HepG2 (cell line): ENCODE measurements around the gene TMEM219. TPM values are rescaled to one million over a fixed set of nuclear protein-coding genes. Genes with fewer than 3 reads are reported as not detected.

Source experiments
- CREM ChIP-seq, 2 experiments: sonication (generic) in 1 of 2; formaldehyde crosslinking in 1 of 2; IDR thresholded peaks; 2 replicates each; pipeline versions ENCODE4 v1.4.0 to v1.6.1; 2016 to 2020; ENCODE audit warnings: antibody characterized with exemption in 1 of 2, mild to moderate bottlenecking in 1 of 2, missing genetic modification reagents in 1 of 2
- ERF ChIP-seq: IDR thresholded peaks from 2 replicates; pipeline ENCODE4 v1.6.1; 2018; ENCODE audit warnings: missing biosample characterization, missing genetic modification reagents
- GLI4 ChIP-seq: sonication (generic); formaldehyde crosslinking; IDR thresholded peaks from 2 replicates; pipeline ENCODE4 v1.5.1; 2020; ENCODE audit warnings: missing genetic modification reagents, mild to moderate bottlenecking, moderate library complexity, borderline replicate concordance
- HNF4G ChIP-seq, 2 experiments: sonication (generic) in 1 of 2; formaldehyde crosslinking in 1 of 2; IDR thresholded peaks; 2 replicates each; pipeline versions ENCODE4 v1.4.0 to v1.6.1; 2011 to 2020; ENCODE audit warnings: borderline replicate concordance in 2 of 2, low read depth in 2 of 2, mild to moderate bottlenecking in 2 of 2, low read length in 1 of 2, missing genetic modification reagents in 1 of 2, moderate library complexity in 1 of 2
- RCOR2 ChIP-seq: IDR thresholded peaks from 2 replicates; pipeline ENCODE4 v1.6.1; 2016; ENCODE audit warnings: missing biosample characterization, missing genetic modification reagents
- SMAD9 ChIP-seq: sonication (generic); formaldehyde crosslinking; IDR thresholded peaks from 2 replicates; pipeline ENCODE4 v1.5.1; 2020; ENCODE audit warnings: mild to moderate bottlenecking, missing genetic modification reagents
- STAT6 ChIP-seq: sonication (generic); formaldehyde crosslinking; IDR thresholded peaks from 2 replicates; pipeline ENCODE4 v1.4.0; 2020; ENCODE audit warnings: missing genetic modification reagents, mild to moderate bottlenecking, borderline replicate concordance
- ZC3H13 ChIP-seq: sonication (generic); formaldehyde crosslinking; IDR thresholded peaks from 2 replicates; pipeline ENCODE4 v1.8.1; 2023; ENCODE audit warnings: mild to moderate bottlenecking, missing genetic modification reagents, moderate library complexity
- ZEB1 ChIP-seq: IDR thresholded peaks from 2 replicates; pipeline ENCODE4 v1.6.1; 2012; ENCODE audit warnings: mild to moderate bottlenecking, low read depth, inconsistent platforms; ENCODE audit not compliant: insufficient replicate concordance
- ZFP91 ChIP-seq: sonication (generic); formaldehyde crosslinking; IDR thresholded peaks from 2 replicates; pipeline ENCODE4 v1.9.0; 2022; ENCODE audit warnings: missing genetic modification reagents, mild to moderate bottlenecking, borderline replicate concordance
- ZNF292 ChIP-seq: sonication (generic); formaldehyde crosslinking; IDR thresholded peaks from 2 replicates; pipeline ENCODE4 v1.8.1; 2022; ENCODE audit warnings: mild to moderate bottlenecking, low read depth, missing genetic modification reagents, borderline replicate concordance
- ZNF572 ChIP-seq: sonication (generic); formaldehyde crosslinking; IDR thresholded peaks from 2 replicates; pipeline ENCODE4 v1.5.1; 2020; ENCODE audit warnings: mild to moderate bottlenecking, missing genetic modification reagents
- ZNF598 ChIP-seq: sonication (generic); formaldehyde crosslinking; IDR thresholded peaks from 2 replicates; pipeline ENCODE4 v1.5.1; 2020; ENCODE audit warnings: mild to moderate bottlenecking, missing genetic modification reagents, borderline replicate concordance
- polyA plus RNA-seq, 8 experiments: library from polyadenylated mRNA; depleted of rRNA in 3 of 8; stranded (reverse) in 7 of 8; unstranded in 1 of 8; fragments of >200 nt; fragmentation: Illumina TruSeq in 4 of 8; extraction: Trizol in 4 of 8; gene quantifications; 2 replicates each; pipeline versions ENCODE4 v1.2.1 to v1.2.3, GENCODE V29; 2011 to 2016; ENCODE audit warnings: low read depth in 4 of 8, missing spikeins in 1 of 8, mixed read lengths in 1 of 8; ENCODE audit not compliant: insufficient read depth in 1 of 8
- total RNA-seq, 5 experiments: library from RNA; depleted of rRNA; stranded (reverse); fragments of >200 nt; fragmentation: Illumina TruSeq; extraction: Trizol; gene quantifications; 2 replicates each; pipeline ENCODE4 v1.2.3, GENCODE V29; 2016; ENCODE audit warnings: low read depth in 1 of 5
- TF ChIP-seq, protein P1 (sequence below): sonication (generic); formaldehyde crosslinking; IDR thresholded peaks from 2 replicates; pipeline ENCODE4 v1.9.0; 2022; ENCODE audit warnings: low read depth, missing genetic modification reagents
- TF ChIP-seq, protein P2 (sequence below): sonication (generic); formaldehyde crosslinking; IDR thresholded peaks from 2 replicates; pipeline ENCODE4 v1.4.0; 2020; ENCODE audit warnings: missing genetic modification reagents, mild to moderate bottlenecking, borderline replicate concordance
- TF ChIP-seq, protein P3 (sequence below): sonication (generic); formaldehyde crosslinking; IDR thresholded peaks from 2 replicates; pipeline ENCODE4 v1.5.0; 2020; ENCODE audit warnings: mild to moderate bottlenecking, missing genetic modification reagents, borderline replicate concordance

The TMEM219 gene
- total and polyA plus RNA-seq, 2 of the 13 experiments (the other 11 are each of a cell fraction or from before 2014, with no cell fraction given), result 105 to 115 TPM

- TF ChIP-seq, protein P1, sequence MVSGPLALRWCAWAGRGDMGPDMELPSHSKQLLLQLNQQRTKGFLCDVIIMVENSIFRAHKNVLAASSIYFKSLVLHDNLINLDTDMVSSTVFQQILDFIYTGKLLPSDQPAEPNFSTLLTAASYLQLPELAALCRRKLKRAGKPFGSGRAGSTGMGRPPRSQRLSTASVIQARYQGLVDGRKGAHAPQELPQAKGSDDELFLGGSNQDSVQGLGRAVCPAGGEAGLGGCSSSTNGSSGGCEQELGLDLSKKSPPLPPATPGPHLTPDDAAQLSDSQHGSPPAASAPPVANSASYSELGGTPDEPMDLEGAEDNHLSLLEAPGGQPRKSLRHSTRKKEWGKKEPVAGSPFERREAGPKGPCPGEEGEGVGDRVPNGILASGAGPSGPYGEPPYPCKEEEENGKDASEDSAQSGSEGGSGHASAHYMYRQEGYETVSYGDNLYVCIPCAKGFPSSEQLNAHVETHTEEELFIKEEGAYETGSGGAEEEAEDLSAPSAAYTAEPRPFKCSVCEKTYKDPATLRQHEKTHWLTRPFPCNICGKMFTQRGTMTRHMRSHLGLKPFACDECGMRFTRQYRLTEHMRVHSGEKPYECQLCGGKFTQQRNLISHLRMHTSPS (CRISPR knock-in tag), result peak; percentile 45; the same call in 1 of the 2 replicates
- TF ChIP-seq CREM (IDR thresholded peaks at IDR 0.05) (no peak), CREM (CRISPR knock-in tag; IDR thresholded peaks at IDR 0.05) (no peak), STAT6 (0 out of 2 replicates have a peak, but pooled peaks have one; percentile 0), RCOR2 (no peak), ZNF572 (CRISPR knock-in tag) (0 out of 2 replicates have a peak, but pooled peaks have one; percentile 42), SMAD9 (CRISPR knock-in tag) (0 out of 2 replicates have a peak, but pooled peaks have one; percentile 11), ZNF598 (peak; percentile 28; the same call in 1 of the 2 replicates), ZNF292 (peak; percentile 16; the same call in 1 of the 2 replicates), ERF (CRISPR knock-in tag) (no peak), ZEB1 (no peak), GLI4 (CRISPR knock-in tag) (peak; percentile 87; the same call in 1 of the 2 replicates), ZFP91 (peak; percentile 48; the same call in 1 of the 2 replicates), ZC3H13 (no peak), HNF4G (IDR thresholded peaks at IDR 0.05; ENCODE audit: borderline replicate concordance, low read depth, low read length) (peak; percentile 62), HNF4G (CRISPR knock-in tag; IDR thresholded peaks at IDR 0.05; ENCODE audit: borderline replicate concordance, low read depth) (no peak)
- TF ChIP-seq, protein P2, sequence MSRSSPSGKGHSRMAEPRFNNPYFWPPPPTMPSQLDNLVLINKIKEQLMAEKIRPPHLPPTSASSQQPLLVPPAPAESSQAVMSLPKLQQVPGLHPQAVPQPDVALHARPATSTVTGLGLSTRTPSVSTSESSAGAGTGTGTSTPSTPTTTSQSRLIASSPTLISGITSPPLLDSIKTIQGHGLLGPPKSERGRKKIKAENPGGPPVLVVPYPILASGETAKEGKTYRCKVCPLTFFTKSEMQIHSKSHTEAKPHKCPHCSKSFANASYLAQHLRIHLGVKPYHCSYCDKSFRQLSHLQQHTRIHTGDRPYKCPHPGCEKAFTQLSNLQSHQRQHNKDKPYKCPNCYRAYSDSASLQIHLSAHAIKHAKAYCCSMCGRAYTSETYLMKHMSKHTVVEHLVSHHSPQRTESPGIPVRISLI (CRISPR knock-in tag), result peak; percentile 53; the same call in 1 of the 2 replicates
- TF ChIP-seq, protein P3, sequence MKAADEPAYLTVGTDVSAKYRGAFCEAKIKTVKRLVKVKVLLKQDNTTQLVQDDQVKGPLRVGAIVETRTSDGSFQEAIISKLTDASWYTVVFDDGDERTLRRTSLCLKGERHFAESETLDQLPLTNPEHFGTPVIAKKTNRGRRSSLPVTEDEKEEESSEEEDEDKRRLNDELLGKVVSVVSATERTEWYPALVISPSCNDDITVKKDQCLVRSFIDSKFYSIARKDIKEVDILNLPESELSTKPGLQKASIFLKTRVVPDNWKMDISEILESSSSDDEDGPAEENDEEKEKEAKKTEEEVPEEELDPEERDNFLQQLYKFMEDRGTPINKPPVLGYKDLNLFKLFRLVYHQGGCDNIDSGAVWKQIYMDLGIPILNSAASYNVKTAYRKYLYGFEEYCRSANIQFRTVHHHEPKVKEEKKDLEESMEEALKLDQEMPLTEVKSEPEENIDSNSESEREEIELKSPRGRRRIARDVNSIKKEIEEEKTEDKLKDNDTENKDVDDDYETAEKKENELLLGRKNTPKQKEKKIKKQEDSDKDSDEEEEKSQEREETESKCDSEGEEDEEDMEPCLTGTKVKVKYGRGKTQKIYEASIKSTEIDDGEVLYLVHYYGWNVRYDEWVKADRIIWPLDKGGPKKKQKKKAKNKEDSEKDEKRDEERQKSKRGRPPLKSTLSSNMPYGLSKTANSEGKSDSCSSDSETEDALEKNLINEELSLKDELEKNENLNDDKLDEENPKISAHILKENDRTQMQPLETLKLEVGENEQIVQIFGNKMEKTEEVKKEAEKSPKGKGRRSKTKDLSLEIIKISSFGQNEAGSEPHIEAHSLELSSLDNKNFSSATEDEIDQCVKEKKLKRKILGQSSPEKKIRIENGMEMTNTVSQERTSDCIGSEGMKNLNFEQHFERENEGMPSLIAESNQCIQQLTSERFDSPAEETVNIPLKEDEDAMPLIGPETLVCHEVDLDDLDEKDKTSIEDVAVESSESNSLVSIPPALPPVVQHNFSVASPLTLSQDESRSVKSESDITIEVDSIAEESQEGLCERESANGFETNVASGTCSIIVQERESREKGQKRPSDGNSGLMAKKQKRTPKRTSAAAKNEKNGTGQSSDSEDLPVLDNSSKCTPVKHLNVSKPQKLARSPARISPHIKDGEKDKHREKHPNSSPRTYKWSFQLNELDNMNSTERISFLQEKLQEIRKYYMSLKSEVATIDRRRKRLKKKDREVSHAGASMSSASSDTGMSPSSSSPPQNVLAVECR (CRISPR knock-in tag), result no peak
These were observed 35.2 kb upstream of the TMEM219 start (continued) for GRCh38 chr16:29926711-29927052.
